Breast epithelium (tissue), 3 donors: ENCODE data around the gene CAPG.

ENCODE experiments used
- CTCF ChIP-seq, 3 donors: fragments of 450-650 bp; IDR thresholded peaks; one replicate each; pipeline ENCODE4 v1.5.1; 2016 to 2017; ENCODE audit warnings: antibody characterized with exemption in 3 of 3, mild to moderate bottlenecking in 3 of 3, moderate library complexity in 3 of 3
- POLR2A ChIP-seq: fragments of 450-650 bp; IDR thresholded peaks from one replicate; pipeline ENCODE4 v1.6.1; 2016; ENCODE audit warnings: antibody characterized with exemption, mild to moderate bottlenecking, moderate library complexity

DNA sequence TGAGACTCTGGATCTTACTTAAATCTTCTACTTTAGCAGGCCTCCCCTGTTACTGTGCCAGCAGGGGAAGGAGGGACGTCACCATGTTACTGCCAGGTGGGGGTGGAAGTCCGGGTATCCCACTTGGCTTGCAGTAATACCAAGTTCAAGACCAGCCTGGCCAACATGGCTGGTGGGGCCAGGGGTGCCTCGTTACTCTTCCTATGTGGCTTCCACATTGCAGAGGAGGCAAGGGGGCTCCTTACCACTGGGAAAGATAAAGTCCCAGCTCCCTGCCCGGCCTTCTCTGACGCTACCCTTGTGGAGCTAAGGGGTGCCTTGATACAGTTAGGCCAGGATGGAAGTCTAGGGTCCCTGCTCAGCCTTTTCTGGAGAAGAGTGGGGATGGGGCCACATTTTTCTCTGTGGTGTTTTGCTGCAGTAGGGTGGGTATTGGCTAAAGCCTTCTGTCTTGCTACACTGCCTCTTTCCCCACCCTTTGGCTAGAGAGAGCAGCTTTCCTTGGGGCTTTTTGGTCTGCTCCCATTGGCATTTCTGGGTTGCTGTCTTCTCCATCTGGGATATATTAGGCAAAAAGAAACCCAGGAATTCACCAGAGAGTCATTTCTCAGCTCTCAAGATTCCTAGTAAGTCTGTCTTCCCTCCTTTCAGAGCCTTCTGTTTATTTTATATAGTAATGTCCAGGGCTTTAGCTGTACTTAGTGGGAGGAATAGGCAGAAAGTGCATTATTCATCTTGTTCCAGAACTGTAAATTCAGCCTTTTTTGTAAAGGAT is 33.7 kb downstream of the CAPG start:
- TF ChIP-seq CTCF (IDR thresholded peaks at IDR 0.05) (no peak), POLR2A (no peak)
